SH-SY5Y (cell line): ENCODE results near the gene BCL11A.

Experiments
- GATA2 ChIP-seq: IDR thresholded peaks from 2 replicates; pipeline ENCODE4 v1.6.1; 2011; ENCODE audit warnings: mild to moderate bottlenecking, low read depth, low read length
- GATA3 ChIP-seq: IDR thresholded peaks from 2 replicates; pipeline ENCODE4 v1.6.1; 2011; ENCODE audit warnings: low read depth, mild to moderate bottlenecking, low read length, moderate library complexity

DNA sequence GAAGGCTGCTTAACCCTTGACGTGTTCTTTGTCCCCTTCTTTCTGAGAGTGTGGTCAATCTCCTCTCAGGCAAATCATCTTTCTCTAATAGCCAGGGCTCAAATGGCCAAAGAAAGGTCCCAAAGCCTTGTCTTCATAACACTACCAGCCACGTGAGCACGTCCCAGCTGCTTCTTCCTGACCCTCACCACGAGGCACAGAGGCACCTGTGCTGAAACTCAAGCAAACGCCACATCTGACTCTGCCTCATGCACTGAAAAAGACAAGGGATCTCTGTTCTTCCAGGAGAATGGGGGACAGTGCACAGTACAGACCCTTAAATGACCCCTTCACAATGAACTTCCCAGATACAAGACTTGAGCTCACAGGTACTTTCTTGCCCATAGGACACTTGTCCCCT lies 31.8 kb downstream of the BCL11A start:
- no peak for TF ChIP-seq GATA2
- no peak for TF ChIP-seq GATA3
